NOMO-1 treated with dmso at 0.1 percent for 144 hours (cell line): Measurements from ENCODE around the gene XPO6.

Experiments
- DNase-seq: peaks from one replicate; lab custom pipeline; 2025; ENCODE audit not compliant: unreplicated experiment; lab: John Stamatoyannopoulos, UW

The XPO6 gene

DNA sequence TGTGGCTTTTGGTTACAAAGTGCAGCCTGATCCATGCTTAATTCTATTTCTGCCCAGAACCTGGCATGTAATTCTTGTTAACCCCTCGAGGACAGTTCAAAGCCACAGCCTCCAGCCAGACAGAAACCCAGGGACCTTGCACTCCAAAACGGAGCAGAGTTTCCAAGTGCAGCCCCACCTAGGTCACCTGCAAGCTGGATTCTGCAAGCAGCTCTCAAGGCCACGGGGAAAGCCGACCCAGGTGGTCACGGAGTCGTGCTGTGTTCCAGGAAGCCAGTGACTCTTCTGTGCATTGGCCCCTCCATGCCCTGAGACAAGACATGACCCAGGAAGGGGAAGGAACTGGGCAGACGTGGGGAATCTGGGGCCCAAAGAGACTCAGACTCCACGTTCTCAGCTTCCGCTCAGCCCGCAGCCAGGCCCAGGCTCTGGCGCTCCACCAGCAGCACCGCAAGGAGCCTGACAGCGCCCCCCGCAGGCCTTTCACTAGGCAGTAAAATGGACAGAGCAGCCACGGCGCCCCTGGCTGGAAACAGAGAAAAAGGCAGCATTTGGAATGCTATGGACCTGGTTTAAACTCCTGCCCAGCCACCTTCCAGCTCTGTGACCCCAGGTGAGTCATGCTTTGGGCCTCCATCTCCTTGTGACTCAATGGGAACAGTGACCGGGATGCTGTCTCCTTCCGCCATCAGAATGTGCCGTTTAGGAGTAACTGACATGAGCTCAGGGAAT, 121.0 kb downstream of the XPO6 start:
- DNase-seq, result no peak

DNA sequence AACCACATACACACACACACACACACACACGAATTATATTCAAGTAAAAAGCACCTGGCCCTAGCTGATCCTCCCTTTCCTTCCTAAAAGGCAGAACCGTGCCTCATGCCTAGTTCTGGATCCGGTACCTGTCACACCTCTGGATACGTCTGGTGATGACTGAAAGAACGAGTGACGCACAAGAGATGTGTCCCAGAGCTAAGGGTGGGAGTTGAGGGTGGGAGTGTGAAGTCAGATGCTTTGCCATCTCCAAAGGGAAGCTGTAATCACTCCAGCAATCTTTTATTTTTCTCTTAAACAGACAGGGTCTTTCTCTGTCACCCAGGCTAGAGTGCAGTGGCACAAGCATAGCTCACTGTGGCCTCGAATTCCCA, 121.8 kb downstream of the XPO6 start:
- DNase-seq, result no peak

DNA sequence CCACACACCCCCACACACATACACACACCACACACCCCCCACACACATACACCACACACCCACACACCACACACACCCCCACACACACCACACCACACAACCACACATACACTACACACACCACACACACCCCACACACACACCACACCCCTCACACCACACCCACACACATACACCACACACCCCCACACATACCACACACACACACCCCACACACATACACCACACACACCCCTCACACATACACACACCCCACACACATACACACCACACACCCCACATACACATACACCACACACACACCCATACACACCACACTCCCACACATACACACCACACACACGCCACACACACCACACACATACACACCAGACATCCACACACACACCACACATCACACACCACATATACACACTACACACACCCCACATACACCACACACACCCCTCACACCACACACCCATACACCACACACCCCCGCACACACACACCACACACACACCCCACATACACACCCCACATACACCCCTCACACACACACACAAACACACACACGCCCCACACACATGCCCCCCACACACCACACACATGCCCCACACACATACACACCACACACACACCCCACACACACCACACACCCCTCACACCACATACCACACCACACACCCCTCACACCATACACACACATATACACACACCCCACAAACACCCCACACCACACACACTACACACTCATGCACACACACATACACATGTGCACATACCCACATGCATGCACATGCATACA, 122.4 kb downstream of the XPO6 start:
- no peak for DNase-seq

DNA sequence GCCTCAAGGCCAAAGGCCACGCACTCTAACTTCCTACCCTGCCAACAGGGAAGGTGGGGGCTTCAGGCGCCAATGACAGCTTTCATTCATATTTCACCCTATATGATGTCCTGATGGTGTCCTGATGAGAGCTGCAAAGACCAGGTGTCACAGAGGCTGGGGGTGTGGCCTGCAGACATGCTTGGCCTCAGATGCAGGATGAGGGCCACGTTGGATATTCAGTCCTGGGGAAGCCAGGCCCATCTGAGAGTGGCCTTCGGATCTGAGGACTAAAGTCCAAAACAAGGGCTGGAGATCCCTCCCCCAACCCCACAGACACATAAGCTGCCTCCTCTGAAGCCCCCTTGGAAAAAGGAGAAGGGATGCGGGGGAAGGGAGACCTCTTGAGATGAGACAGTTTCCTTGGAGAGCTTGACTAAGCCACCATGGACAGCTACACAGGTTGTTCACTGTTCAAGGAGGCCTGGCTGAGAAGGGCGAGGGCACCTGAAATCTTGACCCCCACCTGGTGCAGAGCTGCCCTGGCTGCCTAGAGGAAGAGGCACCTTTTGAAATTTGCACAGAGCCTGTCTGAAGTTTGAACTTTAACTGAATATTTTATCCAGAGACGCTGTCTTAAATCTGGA, 124.0 kb downstream of the XPO6 start:
- DNase-seq, result no peak

DNA sequence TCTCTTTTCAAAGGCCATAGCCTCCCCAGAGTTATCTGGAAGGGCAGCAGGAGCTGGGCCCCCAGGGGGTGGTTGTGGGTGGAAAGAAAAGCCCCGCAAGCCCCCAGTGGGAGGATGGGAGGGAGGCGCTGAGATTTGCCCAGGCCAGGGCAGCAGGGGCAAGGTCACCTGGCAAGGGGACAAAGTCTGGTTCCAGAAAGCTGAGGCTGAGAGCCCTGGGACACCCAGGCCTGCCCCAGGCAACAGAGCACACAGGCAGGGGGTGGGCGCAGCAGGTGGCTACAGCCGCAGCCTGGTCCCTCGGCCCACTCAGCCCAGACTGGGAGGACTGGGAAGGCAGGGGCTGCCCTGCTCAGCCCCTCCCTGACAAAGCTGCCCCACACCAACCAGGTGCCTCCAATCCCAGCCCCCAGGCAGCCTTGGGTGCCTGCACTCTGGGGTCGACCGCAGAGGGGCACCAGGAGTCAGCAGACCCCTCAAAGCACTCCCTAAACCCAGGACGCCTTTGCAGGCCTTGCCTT, 124.6 kb downstream of the XPO6 start:
- DNase-seq, result no peak

DNA sequence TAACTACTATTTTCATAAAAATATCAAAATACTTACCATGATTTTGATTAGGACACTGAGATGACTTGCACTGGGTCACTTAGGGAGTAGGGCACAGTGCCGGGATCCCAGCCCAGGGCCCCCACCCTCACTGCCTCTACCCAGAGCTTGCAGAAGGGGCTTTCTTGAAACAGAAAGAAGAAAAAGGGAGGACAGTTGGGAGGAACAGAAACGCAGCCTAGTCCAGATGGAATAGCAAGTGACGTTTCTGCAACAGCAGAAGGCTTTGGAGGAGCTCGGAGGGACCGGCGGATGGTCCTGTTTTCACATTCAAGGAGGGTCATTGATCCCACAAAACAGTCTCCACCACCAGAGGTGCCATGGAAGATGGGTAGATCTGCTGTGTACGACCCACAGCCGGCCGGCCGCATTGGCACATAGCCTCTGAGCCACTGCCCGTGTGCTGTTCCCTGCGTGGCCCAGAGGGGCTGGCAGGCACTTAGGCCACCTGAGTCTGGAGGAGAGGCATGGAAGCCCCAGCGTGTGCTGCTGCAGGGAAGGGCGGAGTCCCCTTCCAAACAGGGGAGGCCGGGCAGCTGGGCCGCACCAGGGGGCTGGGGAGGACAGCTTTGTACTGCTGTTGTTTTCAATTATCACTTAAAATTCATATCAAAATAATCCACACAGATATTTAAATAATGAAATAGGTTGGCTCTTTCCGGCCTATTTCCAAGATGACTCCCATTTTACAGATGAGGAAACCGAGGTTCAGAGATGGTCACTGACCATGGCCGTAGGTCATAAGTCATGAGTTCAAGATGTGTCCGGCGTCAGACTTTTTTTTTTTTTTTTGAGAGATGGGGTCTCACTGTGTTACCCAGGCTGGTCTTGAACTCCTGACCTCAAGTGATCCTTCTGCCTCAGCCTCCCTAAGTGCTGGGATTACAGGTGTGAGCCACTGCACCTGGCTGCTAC, 125.3 kb downstream of the XPO6 start:
- DNase-seq, result no peak

DNA sequence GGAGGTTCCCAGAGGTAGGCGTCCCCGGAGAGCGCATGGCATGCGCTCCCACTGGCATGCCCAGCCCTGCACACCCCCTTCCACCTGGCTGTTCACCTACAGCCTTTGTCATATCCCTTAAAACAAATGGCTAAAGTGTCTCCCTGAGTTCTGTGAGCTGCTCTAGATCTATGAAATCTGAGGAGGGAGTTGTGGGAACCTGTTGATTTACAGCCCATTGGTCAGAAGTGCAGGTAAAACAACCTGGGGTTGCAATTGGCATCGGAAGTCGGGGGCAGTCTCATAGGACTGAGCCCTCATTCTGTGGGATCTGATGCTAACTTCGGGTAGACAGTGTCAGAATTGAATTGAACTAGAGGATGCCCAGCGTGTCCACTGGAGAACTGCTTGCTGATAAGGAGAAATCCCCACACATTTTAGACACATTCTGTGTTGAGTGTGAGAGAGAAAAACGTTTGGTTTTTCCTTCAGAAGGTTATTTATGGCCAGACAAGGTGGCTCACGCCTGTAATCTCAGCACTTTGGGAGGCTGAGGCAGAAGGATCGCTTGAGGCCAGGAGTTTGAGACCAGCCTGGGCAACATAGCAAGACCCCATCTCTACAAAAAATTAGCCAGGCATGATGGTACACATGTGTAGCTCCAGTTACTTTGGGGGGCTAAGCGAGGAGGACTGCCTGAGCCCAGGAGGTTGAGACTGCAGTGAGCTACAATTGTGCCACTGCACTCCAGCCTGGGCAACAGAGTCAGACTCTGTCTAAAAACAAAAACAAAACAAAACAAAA, 126.2 kb downstream of the XPO6 start:
- DNase-seq, result no peak

DNA sequence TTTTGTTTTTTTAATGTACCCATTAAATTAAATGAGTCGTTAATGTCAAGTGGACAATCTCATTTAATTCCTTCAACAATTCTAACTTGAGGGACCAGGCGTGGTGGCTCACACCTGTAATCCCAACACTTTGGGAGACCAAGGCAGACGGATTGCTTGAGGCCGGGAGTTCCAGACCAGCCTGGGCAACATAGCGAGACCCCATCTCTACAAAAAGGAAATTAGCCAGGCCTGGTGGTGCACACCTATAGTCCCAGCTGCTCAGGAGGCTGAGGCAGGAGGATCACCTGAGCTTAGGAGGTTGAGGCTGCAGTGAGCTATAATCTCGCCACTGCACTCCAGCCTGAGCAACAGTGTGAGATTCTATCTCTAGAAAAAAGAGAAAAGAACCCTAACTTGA, 127.6 kb downstream of the XPO6 start:
- no peak for DNase-seq

DNA sequence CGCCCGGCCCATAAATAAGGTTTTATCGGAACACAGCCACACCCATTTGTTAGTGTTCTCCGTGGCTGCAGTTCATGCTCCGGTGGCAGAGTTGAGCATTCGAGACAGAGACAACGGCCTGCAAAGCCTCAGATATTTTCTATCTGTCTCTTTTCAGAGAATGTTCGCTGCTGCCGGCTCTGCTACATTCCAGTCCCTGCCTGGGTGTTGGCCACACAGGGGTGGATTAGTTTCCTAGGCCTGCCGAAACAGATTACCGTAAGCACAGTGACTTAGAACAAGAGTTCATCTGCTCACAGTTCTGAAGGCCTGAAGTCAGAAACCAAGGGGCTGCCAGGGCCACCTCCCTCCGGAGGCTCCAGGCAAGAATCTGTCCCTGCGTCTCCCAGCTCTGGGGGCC, 129.1 kb downstream of the XPO6 start:
- DNase-seq, result no peak

DNA sequence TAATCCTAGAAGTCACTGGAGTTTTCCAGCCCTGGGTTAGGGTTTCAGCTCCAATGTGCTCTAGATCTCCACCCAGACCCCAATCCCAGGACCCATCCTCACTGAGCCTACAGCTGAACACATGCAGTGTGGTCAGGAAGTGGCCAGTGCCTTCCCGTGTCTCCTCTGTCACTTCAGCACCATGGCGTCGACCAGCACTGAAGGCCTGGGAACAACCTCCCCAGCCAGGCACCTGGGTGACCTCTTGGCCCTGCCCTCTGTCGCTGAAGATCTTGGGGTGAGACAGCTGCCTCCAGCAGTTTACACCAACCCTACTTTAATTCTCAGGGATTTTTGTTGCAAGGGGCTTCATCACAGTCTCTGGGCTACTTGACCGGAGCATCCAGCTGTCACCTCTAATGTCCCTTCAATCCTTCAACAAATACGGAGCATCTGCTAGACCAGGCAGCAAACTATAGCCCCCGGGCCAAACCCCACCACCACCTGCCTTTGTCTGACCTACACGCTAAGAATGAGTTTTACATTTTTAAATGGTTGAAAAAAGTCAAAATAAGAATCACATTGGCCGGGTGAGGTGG, 130.3 kb downstream of the XPO6 start:
- DNase-seq, result no peak

DNA sequence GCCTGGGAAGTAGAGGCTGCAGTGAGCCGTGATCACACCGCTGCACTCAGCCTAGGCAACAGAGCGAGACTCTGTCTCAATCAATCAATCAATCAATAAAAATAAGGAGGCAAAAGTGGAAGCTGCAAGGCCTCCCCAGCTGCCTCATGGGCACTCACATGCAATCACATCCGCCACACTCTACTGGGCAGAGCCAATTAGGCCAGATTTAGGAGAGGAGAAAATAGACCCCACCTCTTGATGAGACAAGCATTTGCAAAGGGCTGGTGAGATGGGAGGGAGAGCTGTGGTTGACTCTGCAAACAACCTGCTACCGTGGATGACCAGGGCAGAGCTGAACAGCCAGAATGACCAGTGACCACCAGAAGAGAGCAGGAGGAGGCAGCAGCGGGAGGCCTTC, 133.5 kb downstream of the XPO6 start:
- DNase-seq, result no peak

DNA sequence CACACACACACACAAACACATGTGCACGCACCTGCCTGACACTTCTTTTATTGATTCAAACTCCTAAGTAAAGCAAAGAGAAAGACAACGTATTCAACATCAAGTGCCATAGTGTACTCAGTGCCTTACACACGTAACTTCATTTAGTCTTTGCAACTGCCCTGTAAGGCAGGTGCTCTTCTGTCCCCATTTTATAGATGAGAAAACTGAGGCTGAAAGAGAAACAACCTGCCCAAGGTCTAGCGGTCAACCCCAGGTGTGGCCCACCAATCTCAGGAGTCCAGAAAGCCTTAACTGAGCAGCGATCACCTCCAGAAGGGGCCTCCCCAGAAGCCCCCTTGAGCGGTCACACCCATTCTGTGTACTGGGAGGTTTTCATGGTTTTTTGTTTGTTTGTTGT, 137.9 kb downstream of the XPO6 start:
- DNase-seq, result no peak

DNA sequence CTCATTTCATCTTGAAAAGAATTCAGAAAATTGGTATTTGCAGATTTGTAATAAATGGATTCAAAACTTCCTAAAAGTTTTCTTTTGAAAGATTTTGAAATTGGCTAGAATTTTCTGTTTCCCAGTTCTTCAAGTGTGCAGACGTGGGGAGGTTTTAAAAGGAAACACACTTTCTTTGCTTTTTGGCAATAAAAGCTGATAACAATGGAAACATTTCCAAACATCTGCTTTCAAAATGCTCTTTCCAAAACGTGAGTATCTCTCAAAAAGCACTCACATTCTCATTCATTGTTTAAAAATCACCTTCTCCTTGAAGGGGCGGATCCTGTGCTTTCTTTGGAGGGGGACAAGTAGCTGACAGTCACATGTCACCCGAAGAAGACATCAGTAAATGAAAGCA, 139.7 kb downstream of the XPO6 start:
- no peak for DNase-seq

DNA sequence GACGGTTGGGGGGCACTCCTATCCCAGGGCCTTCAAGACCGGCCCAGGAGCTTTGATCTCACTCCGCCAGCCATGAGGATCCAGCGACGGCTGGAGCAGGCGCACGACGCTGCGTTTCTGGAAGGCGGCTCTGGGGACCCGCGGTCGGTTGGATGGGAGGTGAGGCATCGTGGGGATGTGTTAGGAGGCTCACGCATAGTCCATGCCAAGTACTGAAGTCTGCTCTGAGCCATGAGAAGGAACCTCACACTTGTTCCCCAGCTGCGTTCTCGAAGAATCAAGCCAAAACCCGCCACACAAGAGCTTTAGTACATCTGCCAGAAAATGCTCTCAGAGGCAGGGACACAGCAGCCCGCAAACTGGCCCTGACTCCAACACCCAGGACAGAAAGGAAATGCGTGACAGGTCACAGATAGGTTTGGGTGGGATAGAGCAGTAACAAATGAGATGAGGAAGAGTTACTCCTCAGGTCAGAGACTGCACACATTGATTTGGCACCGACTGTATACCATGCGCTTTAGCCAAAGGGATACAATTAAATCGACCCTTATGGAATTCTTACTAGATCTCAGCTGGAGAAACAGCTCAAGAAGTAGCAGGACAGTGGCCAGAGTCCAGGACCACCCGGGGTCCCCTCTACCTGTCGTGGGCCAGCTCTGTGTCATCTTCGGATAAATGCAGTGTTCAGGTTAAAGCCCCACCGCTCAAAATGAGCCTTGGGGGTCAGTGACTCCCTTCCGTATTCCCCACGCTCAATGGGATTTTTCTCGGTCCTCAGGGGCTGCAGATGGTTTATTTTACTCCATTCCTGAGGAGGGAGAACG, 141.6 kb downstream of the XPO6 start:
- no peak for DNase-seq

DNA sequence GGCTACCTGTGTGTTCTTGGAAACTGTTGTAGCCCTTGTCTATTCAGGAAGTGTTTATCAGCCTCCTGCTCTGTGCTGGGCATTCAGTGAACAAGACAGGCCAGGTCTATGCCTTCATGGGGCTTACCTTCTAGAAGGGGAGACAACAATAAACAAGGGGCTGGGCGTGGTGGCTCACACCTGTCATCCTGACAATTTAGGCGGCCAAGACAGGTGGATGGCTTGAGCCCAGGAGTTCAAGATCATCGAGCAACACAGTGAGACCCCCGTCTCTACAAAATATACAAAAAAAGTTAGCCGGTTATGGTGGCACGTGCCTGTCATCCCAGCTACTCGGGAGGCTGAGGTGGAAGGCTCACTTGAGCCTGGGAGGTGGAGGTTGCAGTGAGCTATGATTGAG, 142.8 kb downstream of the XPO6 start:
- DNase-seq, result no peak

DNA sequence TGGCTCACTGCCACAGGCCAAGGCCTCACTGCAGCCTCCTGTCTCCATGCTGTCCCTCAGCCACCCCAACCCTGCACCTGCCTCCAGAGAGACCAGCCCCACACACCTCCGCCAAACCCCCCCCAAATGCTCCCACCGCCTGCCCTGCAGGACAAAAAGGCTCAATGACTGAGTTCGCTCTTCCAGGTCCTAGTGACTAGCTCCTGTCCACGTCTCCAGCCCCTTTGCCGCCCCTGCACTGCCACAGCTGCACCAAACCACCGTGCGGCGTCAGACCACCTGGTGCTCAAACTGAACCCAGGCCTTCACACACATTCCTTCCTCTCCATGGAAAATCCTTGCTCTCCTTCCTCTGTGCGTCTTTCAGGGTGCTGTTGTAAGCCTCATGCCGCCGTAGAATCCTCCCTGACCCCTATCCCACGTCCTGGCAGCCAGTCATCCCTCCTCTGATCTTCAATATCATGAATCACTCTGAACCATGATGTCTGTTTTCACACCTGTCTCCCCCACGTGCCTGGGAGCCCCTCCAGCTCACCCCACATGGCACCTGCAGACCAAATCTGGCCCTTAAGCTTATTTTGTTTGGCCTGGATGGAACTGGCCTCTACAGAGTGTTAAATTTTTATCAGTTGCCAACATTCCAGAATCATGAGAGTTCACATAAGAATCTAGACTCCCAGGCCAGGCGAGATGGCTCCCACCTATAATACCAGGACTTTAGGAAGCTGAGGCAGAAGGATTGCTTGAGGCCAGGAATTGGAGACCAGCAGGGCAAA, 144.0 kb downstream of the XPO6 start:
- no peak for DNase-seq

DNA sequence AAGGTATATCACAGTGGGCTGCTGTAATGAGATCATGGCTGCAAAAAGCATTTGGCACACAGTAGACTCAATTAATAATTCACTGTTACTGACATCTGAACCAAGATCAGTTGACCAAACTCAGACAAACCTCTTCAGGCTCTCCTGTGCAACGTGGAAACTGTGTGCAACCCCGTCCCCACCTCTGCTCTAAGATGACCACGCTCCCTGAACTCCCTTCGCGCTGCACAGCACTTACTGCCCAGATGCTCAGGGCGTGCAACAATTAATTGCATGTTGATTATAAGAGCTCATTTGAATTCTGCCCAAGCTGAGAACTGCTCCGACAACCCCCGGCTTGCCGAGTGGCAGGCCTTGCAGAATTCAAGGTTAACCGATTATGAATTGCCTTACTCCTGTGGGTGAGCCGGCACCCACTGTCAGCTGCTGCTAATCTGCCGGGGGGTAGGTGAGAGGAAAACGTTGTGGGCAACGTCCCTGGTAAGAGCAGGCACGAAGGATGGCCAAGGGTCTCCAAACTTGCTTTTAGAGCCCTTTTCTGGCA, 147.0 kb downstream of the XPO6 start:
- no peak for DNase-seq

DNA sequence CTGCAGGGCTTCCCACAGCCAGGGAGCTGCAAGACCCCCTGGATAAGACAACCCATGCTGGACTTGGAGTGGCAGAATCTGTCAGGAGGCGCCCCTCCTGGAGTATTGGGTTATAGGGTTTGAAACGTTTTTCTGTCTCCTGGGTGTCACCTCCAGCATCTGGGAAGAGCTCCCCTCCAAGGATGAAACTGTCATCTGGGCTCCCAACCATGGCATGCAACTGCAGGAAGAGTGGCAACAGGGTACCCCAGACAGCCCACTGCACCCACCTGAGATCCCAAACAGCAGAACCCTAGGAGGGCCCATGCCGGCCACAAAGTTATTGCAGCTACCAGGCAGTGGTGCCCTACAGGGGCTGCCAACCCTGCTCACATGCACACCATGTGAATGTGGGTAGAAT, 147.6 kb downstream of the XPO6 start:
- no peak for DNase-seq
